HEK293T (cell line): ENCODE data around the gene APC2.
A peak's percentile ranks its signal among the peaks of the same experiment; 100 is the strongest.

ENCODE experiments used
- CTCF ChIA-PET: fragments of 350-600 bp; formaldehyde crosslinking; extraction: SDS; loops from one replicate; lab custom pipeline; 2021; ENCODE audit warnings: antibody characterized with exemption, inconsistent platforms; lab: Yijun Ruan, JAX
- POLR2A ChIA-PET: fragments of 350-600 bp; formaldehyde crosslinking; extraction: SDS; loops from one replicate; lab custom pipeline; 2020; ENCODE audit warnings: antibody characterized with exemption, inconsistent platforms; lab: Yijun Ruan, JAX
- DNase-seq: peaks from one replicate; pipeline ENCODE4 v3.0.0; 2012; ENCODE audit warnings: mixed read lengths; ENCODE audit errors: extremely low spot score
- ARNT ChIP-seq: fragments of 450-650 bp; IDR thresholded peaks from 2 replicates; pipeline ENCODE4 v1.6.1; 2017; ENCODE audit warnings: mild to moderate bottlenecking
- BHLHE40 ChIP-seq: fragments of 450-650 bp; IDR thresholded peaks from 2 replicates; pipeline ENCODE4 v1.6.1; 2016; ENCODE audit warnings: mild to moderate bottlenecking, moderate library complexity, borderline replicate concordance
- CTBP1 ChIP-seq: fragments of 450-650 bp; IDR thresholded peaks from 2 replicates; pipeline ENCODE4 v1.6.1; 2016; ENCODE audit warnings: borderline replicate concordance
- ELF4 ChIP-seq: fragments of 450-650 bp; IDR thresholded peaks from 2 replicates; pipeline ENCODE4 v1.6.1; 2017; ENCODE audit warnings: antibody characterized with exemption
- FOXA1 ChIP-seq: fragments of 450-650 bp; IDR thresholded peaks from 2 replicates; pipeline ENCODE4 v1.6.1; 2016; ENCODE audit warnings: mild to moderate bottlenecking
- FOXK2 ChIP-seq: fragments of 450-650 bp; IDR thresholded peaks from 2 replicates; pipeline ENCODE4 v1.6.1; 2016; ENCODE audit warnings: mild to moderate bottlenecking
- FOXM1 ChIP-seq: fragments of 450-650 bp; IDR thresholded peaks from 2 replicates; pipeline ENCODE4 v1.6.1; 2017; ENCODE audit warnings: mild to moderate bottlenecking, borderline replicate concordance
- HDGF ChIP-seq: fragments of 450-650 bp; IDR thresholded peaks from 2 replicates; pipeline ENCODE4 v1.6.1; 2017; ENCODE audit warnings: antibody characterized with exemption, borderline replicate concordance
- L3MBTL2 ChIP-seq: fragments of 450-650 bp; conservative IDR thresholded peaks from 2 replicates; pipeline ENCODE4 v1.6.1; 2016; ENCODE audit warnings: mild to moderate bottlenecking
- LEF1 ChIP-seq: fragments of 450-650 bp; IDR thresholded peaks from 2 replicates; pipeline ENCODE4 v1.6.1; 2017; ENCODE audit warnings: mild to moderate bottlenecking, borderline replicate concordance
- NFRKB ChIP-seq: fragments of 450-650 bp; IDR thresholded peaks from 2 replicates; pipeline ENCODE4 v1.6.1; 2016; ENCODE audit warnings: mild to moderate bottlenecking, moderate library complexity
- PKNOX1 ChIP-seq: fragments of 450-650 bp; IDR thresholded peaks from 2 replicates; pipeline ENCODE4 v1.6.1; 2016
- SP1 ChIP-seq: fragments of 450-650 bp; IDR thresholded peaks from 2 replicates; pipeline ENCODE4 v1.6.1; 2017
- SUZ12 ChIP-seq: fragments of 450-650 bp; IDR thresholded peaks from 2 replicates; pipeline ENCODE4 v1.6.1; 2016; ENCODE audit warnings: mild to moderate bottlenecking
- TARDBP ChIP-seq: fragments of 450-650 bp; IDR thresholded peaks from 2 replicates; pipeline ENCODE4 v1.6.1; 2016
- ZNF384 ChIP-seq: fragments of 450-650 bp; IDR thresholded peaks from 2 replicates; pipeline ENCODE4 v1.6.1; 2016

The APC2 gene

GRCh38 chr19:1507192-1507660 is 57.3 kb downstream of the APC2 start:
- TF ChIP-seq HDGF (0 out of 2 replicates have a peak, but pooled peaks have one; percentile 43), PKNOX1 (no peak)
- no peak for DNase-seq
- CTCF ChIA-PET = no interaction called here
- POLR2A ChIA-PET = interaction anchor here (1.2 kb wide), 1 partner anchor 84 kb away, joined by 3 read pairs; no protein-coding TSS in a partner anchor

GRCh38 chr19:1507763-1508506 is 58.0 kb downstream of the APC2 start:
- ChIA-PET CTCF (no interaction called here), POLR2A (no interaction called here)
- peak; percentile 96 for TF ChIP-seq L3MBTL2
- TF ChIP-seq ELF4 = no peak; the same call in none of the 2 replicates
- TF ChIP-seq LEF1 = no peak
- TF ChIP-seq FOXM1 = peak; percentile 94
- peak; percentile 56; the same call in 1 of the 2 replicates for TF ChIP-seq HDGF
- TF ChIP-seq CTBP1 = no peak
- no peak for TF ChIP-seq ARNT
- TF ChIP-seq PKNOX1 = peak; percentile 80
- peak; percentile 97 for DNase-seq

GRCh38 chr19:1508507-1508856 is 58.6 kb downstream of the APC2 start:
- ChIA-PET POLR2A (interaction anchor here (1.0 kb wide), 1 partner anchor 240 kb away, joined by 3 read pairs; the partner anchor contains the start of gene CIRBP), CTCF (no interaction called here)
- DNase-seq = no peak
- no peak for TF ChIP-seq ELF4
- no peak for TF ChIP-seq LEF1
- no peak for TF ChIP-seq FOXA1
- TF ChIP-seq FOXK2 = no peak
- TF ChIP-seq ZNF384 = no peak
- no peak for TF ChIP-seq CTBP1
- no peak for TF ChIP-seq PKNOX1
- TF ChIP-seq SP1 = no peak
- no peak for TF ChIP-seq FOXM1
- TF ChIP-seq TARDBP = no peak
- no peak for TF ChIP-seq SUZ12
- no peak for TF ChIP-seq BHLHE40

- no peak for DNase-seq
- CTCF ChIA-PET = no interaction called here
- POLR2A ChIA-PET = interaction anchor here (1.0 kb wide), 1 partner anchor 241 kb away, joined by 3 read pairs; the partner anchor contains the start of gene CIRBP
- TF ChIP-seq FOXA1 (no peak), ARNT (no peak), PKNOX1 (no peak), CTBP1 (no peak), FOXM1 (no peak), SP1 (no peak)
Observed at GRCh38 chr19:1509602-1510441, 59.9 kb downstream of the APC2 start.

- TF ChIP-seq FOXA1 (no peak), TARDBP (no peak), ZNF384 (no peak), SP1 (no peak), L3MBTL2 (no peak), CTBP1 (no peak), BHLHE40 (no peak), LEF1 (no peak), SUZ12 (no peak), PKNOX1 (no peak), NFRKB (no peak), FOXM1 (no peak), HDGF (no peak), ELF4 (no peak), ARNT (no peak), FOXK2 (no peak)
- CTCF ChIA-PET = no interaction called here
- no peak for DNase-seq
- POLR2A ChIA-PET = no interaction called here
Observed at GRCh38 chr19:1510442-1510806, 60.5 kb downstream of the APC2 start.
